Nasal cavity respiratory epithelium epithelial cell of viscerocranial mucosa (primary cell): ENCODE data around the gene MAP2K4. TPM values are rescaled to one million over a fixed set of nuclear protein-coding genes. Genes with fewer than 3 reads are reported as not detected.

Experiments
- total RNA-seq: library from RNA; depleted of rRNA; stranded (reverse); fragments of >200 nt; gene quantifications from 2 replicates; pipeline ENCODE4 v1.2.3, GENCODE V29; 2014

MAP2K4 gene
- total RNA-seq = 42.0 and 42.7 TPM in 2 replicates

DNA sequence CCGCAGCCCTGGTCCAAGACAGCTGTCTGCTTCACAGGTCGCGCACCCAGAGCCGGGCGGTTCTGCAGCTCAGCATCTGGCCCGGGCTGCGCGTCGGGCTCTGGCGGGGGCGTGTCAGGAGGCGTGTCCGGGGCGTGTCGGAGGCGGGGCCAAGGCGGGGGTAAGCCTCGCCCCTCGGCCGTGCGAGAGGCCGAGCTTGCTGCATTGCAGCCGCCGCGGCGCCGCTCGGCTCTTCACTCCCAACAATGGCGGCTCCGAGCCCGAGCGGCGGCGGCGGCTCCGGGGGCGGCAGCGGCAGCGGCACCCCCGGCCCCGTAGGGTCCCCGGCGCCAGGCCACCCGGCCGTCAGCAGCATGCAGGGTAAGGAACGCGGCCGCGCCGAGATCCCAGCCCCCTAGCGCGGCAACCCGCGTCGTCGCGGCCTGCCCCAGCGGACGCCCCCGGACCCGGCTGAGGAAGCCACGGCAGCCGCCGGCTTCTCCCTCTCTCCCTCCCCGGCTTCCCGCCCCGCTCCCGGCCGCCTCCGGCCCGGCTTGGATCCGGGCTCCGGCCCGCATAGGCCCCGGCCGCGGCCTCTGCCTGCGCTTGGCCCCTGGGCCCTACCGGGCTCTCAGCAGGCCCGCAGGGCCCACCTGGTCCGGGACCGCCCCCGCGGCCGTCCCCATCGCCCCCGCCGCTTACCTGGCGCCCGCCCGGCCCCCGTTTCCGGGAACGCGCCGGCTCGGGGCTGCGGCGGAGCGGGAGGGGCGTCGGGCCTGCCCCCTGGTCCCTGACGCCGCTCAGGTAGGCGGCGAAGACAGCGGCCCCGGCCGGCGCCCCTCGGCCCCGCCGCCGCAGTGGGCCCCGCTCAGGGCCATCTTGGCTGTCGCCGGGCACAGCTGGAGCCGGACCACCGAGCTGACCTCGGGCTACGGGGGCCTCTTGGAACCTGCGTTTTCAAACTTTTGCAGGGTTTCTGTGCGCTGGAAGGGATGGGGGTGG, at the start of gene MAP2K4:
MAP2K4 (plus strand) TSS at position 236 of the 981 bp plus-strand sequence; CDS start at position 246, 10 bp downstream.

DNA sequence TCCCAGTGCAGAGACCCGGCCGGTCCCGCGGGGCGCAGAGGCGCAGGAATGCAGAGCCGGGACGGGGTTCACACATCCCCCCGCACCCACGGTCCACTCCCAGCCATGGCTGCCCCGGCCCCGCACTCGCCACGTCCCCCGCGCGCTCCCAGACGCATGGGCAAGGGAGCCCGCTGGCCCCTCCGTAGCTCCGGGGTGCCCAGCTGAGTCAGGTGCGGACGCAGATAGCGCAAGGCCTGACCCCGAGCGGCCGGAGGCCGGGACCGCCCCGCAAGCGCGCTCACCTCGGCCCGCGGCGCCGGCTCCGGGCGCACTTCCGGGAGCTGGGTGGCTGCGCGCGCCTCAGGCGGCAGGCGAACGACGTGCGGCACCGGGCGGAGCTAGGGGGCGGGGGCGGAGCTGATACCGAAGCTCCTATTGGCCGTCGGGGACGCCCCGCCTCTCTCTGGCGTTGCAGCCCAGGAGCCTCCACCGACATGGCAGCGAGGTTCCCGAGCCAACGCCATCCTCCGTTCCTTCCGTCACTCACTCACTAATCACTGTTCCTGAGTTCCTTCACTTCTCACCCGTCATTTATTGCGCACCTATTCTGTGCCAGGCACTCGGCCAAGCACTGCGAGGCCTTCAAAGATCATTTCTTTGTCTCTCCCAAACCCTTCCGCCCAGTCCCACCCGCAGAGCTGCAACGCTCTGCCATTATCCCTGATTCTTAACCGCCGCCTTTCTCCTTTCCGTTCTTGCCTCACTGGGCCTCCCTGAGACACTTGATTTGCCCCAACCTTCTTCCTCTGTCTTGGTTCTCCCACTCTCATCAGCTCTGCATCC, 23.3 kb upstream of the MAP2K4 start, which contains the start of gene ZNF18:
ZNF18 (minus strand) TSS at position 329 of the 825 bp plus-strand sequence. CDS start 4,646 bp downstream, outside the sequence.

Other genes starting within 250 kb of the MAP2K4 start
- gene ZNF18, start 23.4 kb upstream of the MAP2K4 start, total RNA-seq = 8.5 and 11.3 TPM in 2 replicates